Measurements from ENCODE around the gene FAM110D. TPM values are rescaled to one million over a fixed set of nuclear protein-coding genes. Genes with fewer than 3 reads are reported as not detected.

Gene FAM110D
- total RNA-seq, 1 experiment from 2014 or later = 0.14 TPM

DNA sequence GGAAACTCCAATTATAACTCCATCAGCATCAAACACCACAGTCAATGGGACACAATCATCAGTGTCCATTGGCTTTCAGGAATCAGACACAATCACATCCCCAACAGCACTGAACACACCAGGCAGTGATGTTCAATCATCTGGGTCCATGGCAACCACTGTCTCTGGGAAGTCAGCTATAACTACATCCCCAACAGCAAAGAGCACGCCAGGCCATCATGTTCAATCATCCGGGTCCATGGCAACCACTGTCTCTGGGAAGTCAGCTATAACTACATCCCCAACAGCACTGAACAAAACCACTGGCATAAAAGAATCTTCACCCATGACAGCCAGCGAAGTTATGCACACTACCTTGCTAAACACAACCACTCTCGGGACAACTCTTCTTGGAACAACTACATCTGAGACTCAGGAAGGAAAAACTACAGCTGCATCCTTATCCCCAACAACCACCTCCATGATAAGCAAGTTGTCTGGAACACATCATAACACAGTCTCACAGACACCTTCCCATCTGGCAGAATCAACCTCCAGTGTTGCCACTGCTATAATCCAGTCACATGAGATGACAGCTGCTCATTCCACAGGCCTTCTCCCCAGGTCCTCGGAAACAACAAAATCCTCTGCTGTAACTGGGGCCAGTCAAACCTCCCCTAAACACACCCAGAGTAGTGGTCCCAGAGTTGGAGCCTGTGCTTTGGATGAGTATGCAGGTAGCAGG is 51.4 kb downstream of the FAM110D start:
- in situ Hi-C loops (cut with HindIII; ENCODE audit: low pct_unique_long_range_greater_than_20kb, low sequenced_read_pairs) = no loop called here

DNA sequence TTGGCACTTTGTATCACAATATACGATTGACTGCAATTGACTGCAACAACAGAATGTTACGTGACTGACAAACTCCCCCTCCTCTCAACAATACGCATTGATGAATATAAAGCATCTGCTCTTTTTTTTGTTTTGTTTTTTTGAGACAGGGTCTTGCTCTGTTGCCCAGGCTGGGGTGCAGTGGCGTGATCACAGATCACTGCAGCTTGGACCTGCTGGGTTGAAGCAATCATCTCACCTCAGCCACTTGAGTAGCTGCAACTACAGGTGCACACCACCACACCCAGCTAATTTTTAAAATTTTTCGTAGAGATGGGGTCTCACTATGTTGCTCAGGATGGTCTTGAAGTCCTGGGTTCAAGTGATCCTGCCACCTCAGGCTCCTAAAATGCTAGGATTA is 53.8 kb downstream of the FAM110D start:
- in situ Hi-C loops (cut with HindIII; ENCODE audit: low pct_unique_long_range_greater_than_20kb, low sequenced_read_pairs) = no loop called here
- no peak for DNase-seq (ENCODE audit: low read depth)

More for the DNA sequence above, 51.4 kb downstream of the FAM110D start:
- no peak for DNase-seq (ENCODE audit: low read depth)

DNA sequence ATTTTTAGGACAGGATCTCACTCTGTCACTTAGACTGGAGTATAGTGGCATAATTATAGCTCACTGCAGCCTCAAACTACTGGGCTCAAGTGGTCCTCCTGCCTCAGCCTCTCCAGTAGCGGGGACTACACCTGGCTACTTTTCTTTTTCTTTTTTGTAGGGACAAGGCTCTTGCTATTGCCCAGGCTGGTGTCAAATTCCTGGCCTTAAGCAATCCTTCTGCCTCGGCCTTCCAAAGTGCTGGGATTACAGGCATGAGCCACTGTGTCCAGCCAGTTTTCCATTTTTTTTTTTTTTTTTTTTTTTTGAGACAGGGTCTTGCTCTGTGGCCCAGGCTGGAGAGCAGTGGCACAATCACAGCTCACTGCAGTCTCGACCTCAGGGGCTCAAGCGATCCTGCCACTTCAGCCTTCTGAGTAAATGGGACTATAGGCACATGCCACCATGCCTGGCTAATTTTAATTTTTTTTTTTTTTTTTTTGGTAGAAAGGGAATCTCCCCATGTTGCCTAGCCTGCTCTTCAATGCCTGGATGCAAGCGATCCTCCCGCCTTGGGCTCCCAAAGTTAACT is 54.5 kb downstream of the FAM110D start:
- no peak for DNase-seq (ENCODE audit: low read depth)
- in situ Hi-C loops (cut with HindIII; ENCODE audit: low pct_unique_long_range_greater_than_20kb, low sequenced_read_pairs) = no loop called here

Other genes starting within 250 kb of the FAM110D start
- gene PAFAH2, start 161.0 kb upstream of the FAM110D start, total RNA-seq (2014; rRNA removed; shearing (Covaris generic); ENCODE audit: low replicate concordance) = 11.8 and 16.6 TPM in 2 replicates
- not detected in 2 replicates for gene EXTL1, start 137.3 kb upstream of the FAM110D start, total RNA-seq (2014; rRNA removed; shearing (Covaris generic); ENCODE audit: low replicate concordance)
- gene SLC30A2, start 113.0 kb upstream of the FAM110D start, total RNA-seq (2014; rRNA removed; shearing (Covaris generic); ENCODE audit: low replicate concordance) = not detected in 2 replicates
- not detected in 2 replicates for gene TRIM63, start 91.4 kb upstream of the FAM110D start, total RNA-seq (2014; rRNA removed; shearing (Covaris generic); ENCODE audit: low replicate concordance)
- gene PDIK1L, start 47.3 kb upstream of the FAM110D start, total RNA-seq (2014; rRNA removed; shearing (Covaris generic); ENCODE audit: low replicate concordance) = 5.7 and 8.4 TPM in 2 replicates
- gene C1orf232, start 9.9 kb downstream of the FAM110D start, total RNA-seq (2014; rRNA removed; shearing (Covaris generic); ENCODE audit: low replicate concordance) = not detected in 2 replicates
- 49.8 and 92.3 TPM in 2 replicates for gene ZNF593, start 10.8 kb downstream of the FAM110D start, total RNA-seq (2014; rRNA removed; shearing (Covaris generic); ENCODE audit: low replicate concordance)
- not detected in 2 replicates for gene ZNF593OS, start 12.8 kb downstream of the FAM110D start, total RNA-seq (2014; rRNA removed; shearing (Covaris generic); ENCODE audit: low replicate concordance)
- not detected in 2 replicates for gene CNKSR1, start 18.4 kb downstream of the FAM110D start, total RNA-seq (2014; rRNA removed; shearing (Covaris generic); ENCODE audit: low replicate concordance)
- gene CATSPER4, start 31.5 kb downstream of the FAM110D start, total RNA-seq (2014; rRNA removed; shearing (Covaris generic); ENCODE audit: low replicate concordance) = not detected in 2 replicates
- gene CEP85, start 75.1 kb downstream of the FAM110D start, total RNA-seq (2014; rRNA removed; shearing (Covaris generic); ENCODE audit: low replicate concordance) = 16.7 and 20.8 TPM in 2 replicates
- gene SH3BGRL3, start 121.0 kb downstream of the FAM110D start, total RNA-seq (2014; rRNA removed; shearing (Covaris generic); ENCODE audit: low replicate concordance) = 7.4 and 12.5 TPM in 2 replicates
- 4.2 and 12.1 TPM in 2 replicates for gene UBXN11, start 147.6 kb downstream of the FAM110D start, total RNA-seq (2014; rRNA removed; shearing (Covaris generic); ENCODE audit: low replicate concordance)
- not detected in 2 replicates for gene CD52, start 158.9 kb downstream of the FAM110D start, total RNA-seq (2014; rRNA removed; shearing (Covaris generic); ENCODE audit: low replicate concordance)
- 13.2 TPM in 1 of 2 replicates, not detected in the other for gene CRYBG2, start 195.1 kb downstream of the FAM110D start, total RNA-seq (2014; rRNA removed; shearing (Covaris generic); ENCODE audit: low replicate concordance)
- gene ZNF683, start 213.7 kb downstream of the FAM110D start, total RNA-seq (2014; rRNA removed; shearing (Covaris generic); ENCODE audit: low replicate concordance) = not detected in 2 replicates

Measured in Caki2 (cell line).